Left renal pelvis (tissue), 4 donors: ENCODE data around the gene OSBP2. TPM values are rescaled to one million over a fixed set of nuclear protein-coding genes. Genes with fewer than 3 reads are reported as not detected.
A peak's percentile ranks its signal among the peaks of the same experiment; 100 is the strongest.
"Not testable (repeated sequence)": the region's sequence is repeated elsewhere in the genome, so short reads cannot be mapped to it uniquely, and the experiment has no call there.

ENCODE experiments used
- DNase-seq, 4 donors: peaks; one replicate each; pipeline ENCODE4 v3.0.0-alpha.2; 2013; ENCODE audit warnings: low read depth in 4 of 4, low spot score in 3 of 4
- polyA plus RNA-seq, 4 donors: library from polyadenylated mRNA; unstranded; fragments of 120-200 nt; gene quantifications; one replicate each; pipeline ENCODE4 v1.2.1, GENCODE V29; 2013; ENCODE audit not compliant: insufficient read length in 4 of 4

Gene OSBP2
- polyA plus RNA-seq, 4 donors, result 5.8 to 7.9 (median 6.1) TPM

GRCh38 chr22:30679895-30680690 is 14.6 kb upstream of the OSBP2 start:
- not testable (repeated sequence) for DNase-seq

GRCh38 chr22:30680991-30681770 is 13.5 kb upstream of the OSBP2 start:
- no peak for DNase-seq

- DNase-seq, result no peak
Measured at GRCh38 chr22:30681831-30682230, 12.8 kb upstream of the OSBP2 start.

GRCh38 chr22:30685178-30685577 is 9.5 kb upstream of the OSBP2 start:
- no peak for DNase-seq

DNA sequence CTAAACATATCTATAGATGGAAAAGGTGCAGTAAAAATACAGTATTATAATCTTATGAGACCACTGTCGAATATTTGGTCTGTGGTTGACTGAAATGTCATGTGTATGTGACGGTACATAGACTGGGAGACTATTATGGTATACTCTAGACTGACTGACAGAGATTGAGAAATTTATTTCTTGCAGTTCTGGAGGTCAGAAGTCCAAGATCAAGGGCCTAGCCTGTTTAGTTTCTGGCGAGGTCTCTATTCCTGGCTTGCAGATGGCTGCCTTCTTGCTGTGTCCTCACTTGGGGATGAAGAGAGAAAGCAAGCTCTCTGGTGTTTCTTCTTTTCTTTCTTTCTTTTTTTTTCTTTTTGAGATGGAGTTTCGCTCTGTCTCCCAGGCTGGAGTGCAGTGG is 7.3 kb upstream of the OSBP2 start:
- DNase-seq, result no peak

DNA sequence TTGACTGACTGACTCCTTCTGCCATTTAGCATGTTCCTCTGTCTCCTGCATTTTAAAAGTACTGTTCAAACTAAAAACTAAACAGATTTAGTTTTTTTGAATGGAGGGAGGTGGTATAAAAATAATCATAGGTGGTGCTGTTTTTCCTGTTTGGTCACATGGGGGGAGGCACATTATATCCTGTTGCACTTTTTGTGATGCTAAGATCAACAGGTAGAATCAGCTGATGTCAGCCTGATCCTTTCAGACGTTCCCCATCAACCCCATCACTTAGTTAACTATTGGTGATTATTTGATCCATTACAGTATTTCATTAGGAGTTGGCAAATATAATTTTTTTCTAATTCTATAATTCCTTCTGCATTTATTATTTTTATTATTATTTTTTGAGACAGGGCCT is 5.1 kb upstream of the OSBP2 start:
- no peak for DNase-seq

DNA sequence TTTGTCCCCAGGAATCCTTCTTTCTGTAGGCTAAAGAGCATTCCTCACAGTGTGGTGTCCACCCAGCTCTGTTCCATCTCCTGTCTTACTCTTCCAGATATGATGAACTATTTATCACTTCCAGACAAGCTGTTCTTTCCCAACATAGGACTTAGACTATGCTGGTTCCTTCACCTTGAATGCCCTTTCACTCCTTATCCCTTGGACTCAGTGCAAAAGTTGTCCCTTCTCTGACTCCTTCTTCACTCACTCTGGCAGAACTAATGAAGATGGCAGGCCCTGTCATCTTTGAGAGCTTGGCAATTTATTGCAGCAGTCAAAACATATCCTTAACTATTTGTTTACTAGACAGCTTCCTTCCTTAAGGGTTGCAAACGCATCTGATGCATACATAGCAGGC is 3.5 kb upstream of the OSBP2 start:
- DNase-seq, result no peak

GRCh38 chr22:30694171-30694639 is 469 bp upstream of the OSBP2 start:
- peak; percentile 24 to 35 (median 31) for DNase-seq

DNA sequence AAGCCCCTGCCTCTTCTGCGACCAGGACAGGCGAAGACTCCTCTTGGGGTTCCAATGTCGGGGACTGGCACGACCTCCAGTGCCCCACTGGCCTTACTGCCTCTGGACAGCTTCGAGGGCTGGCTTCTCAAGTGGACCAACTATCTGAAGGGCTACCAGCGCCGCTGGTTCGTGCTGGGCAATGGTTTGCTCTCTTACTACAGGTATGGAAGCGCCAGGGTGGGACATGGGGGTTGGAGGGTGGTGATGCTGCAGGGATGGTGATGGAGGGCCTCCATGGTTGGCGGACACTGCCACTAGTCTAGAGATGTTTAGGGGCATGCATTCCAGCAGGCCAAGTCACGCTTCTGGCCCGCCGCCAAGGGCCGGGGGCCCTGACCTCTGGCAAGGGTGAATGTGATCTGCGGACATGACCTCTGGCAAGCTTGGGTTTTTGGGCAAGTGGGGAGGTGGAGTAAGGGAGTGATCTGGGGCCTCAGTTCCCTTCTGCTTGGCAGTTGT is 727 bp downstream of the OSBP2 start:
- no peak for DNase-seq

- DNase-seq, result no peak
Measured at GRCh38 chr22:30695871-30696655, 1.4 kb downstream of the OSBP2 start.

GRCh38 chr22:30697975-30698374 is 3.3 kb downstream of the OSBP2 start:
- no peak for DNase-seq

- DNase-seq, result no peak
Measured at GRCh38 chr22:30701872-30702271, 7.2 kb downstream of the OSBP2 start.

DNA sequence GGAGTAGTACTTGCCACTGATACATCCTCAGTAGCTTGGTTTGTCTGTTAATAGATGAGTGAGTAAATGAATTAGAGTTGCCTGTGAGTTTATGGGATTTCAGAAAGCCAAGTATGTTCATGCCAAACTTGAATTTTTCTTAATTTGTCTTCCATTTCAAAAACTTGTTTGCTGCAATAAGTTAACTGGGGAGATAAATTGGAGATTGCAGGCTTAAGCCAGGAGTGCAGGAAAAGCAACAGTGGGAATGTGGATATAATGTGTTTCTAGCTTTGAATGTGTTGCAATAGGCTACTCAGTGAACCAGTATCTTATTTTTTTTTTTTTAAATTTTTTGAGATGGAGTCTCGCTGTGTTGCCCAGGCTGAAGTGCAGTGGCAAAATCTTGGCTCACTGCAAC is 8.2 kb downstream of the OSBP2 start:
- DNase-seq, result no peak

- no peak for DNase-seq
Measured at GRCh38 chr22:30704978-30705377, 10.3 kb downstream of the OSBP2 start.

DNA sequence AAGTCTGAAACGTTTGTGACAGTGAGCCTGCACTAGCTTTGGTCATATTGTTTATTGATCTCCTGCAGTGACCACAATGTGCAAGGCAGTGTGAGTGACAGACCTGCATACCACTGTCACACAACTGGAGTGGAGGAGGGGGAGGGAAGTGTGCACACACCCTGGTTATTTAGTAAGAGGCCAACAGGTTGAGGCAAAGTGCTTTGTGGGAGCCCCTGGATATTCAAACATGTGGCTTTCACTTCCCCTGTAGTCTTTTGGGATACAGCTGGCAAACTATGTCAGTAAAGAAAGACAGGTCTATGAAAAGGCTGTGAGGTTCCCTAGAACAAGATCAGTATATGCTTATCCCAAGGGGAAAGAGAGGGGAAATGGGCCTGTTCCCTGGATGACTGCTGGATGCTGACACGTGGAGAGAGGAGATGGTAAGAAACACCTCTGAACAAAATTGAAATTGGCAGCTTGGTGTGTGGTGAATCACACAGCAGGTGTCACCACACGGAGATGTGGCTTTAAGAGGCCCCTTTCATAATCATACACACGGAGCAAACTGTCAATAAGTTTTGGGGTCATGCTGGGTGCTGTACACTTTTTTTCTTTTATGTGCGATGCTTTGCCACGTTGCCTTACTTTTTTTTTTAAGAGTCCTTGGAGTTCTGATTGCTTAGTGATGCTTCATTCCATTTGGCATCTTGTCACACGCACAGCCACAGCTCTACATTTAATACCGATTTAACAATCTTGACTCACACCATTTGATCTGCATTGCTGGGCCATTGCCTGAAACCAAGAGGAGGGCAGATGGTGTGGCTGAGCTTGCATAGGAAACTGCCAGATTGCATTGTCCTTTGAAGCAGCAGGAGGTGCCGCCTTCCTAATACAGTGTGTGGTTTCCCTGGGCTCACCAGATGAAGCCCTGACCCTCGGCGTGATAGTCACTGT is 11.3 kb downstream of the OSBP2 start:
- no peak for DNase-seq

DNA sequence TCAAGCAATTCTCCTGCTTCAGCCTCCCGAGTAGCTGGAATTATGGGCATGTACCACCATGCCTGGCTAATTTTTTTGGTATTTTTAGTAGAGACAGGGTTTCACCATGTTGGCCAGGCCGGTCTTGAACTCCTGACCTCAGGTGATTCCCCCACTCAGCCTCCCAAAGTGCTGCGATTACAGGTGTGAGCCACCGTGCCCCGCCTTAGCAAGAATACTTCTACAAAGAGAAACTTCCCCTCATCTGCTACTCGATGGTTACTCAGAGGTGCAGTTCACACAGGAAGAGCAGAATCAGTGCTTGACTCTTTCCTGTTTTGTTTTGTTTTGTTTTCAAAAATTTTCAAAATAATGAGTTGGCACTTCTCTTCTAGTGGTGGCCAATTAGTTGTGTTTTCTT is 15.3 kb downstream of the OSBP2 start:
- not testable (repeated sequence) for DNase-seq

- DNase-seq, result no peak
Measured at GRCh38 chr22:30712094-30712493, 17.4 kb downstream of the OSBP2 start.

DNA sequence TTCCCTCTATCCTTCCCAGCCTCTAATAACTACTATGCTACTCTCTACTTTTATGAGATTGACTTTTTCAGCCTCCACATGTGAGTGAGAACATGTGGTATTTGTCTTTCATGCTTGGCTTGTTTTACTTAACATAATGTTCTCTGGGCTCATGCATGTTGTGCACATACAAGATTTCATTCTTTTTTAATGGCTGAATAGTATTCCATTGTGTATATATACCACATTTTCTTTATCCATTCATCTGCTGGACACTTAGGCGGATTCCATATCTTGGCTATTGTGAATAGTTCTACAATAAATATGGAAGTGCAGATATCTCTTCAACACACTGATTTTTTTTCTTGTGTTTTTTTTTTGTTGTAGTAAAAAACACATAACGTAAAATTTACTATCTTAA is 19.4 kb downstream of the OSBP2 start:
- DNase-seq, result no peak

GRCh38 chr22:30717331-30717921 is 22.8 kb downstream of the OSBP2 start:
- no peak for DNase-seq
